HG02852 (cell line): ENCODE results near the gene SCRT2.

Experiments used
- ATAC-seq: cut with Tn5 transposase; IDR thresholded peaks from one replicate; pipeline ENCODE4 v1.9.1; 2021; ENCODE audit warnings: mild to moderate bottlenecking, moderate library complexity; ENCODE audit not compliant: unreplicated experiment

Gene SCRT2

GRCh38 chr20:672963-673602, 2.5 kb downstream of the SCRT2 start:
- no peak for ATAC-seq

- no peak for ATAC-seq
Observed at GRCh38 chr20:671252-672030, 4.2 kb downstream of the SCRT2 start.

GRCh38 chr20:669573-669972, 6.0 kb downstream of the SCRT2 start:
- no peak for ATAC-seq

- ATAC-seq: no peak
Observed at GRCh38 chr20:668638-669037, 7.0 kb downstream of the SCRT2 start.

- no peak for ATAC-seq
Observed at GRCh38 chr20:668050-668449, 7.6 kb downstream of the SCRT2 start.

GRCh38 chr20:667351-668034, 8.1 kb downstream of the SCRT2 start:
- no peak for ATAC-seq

- no peak for ATAC-seq
Observed at GRCh38 chr20:666877-667276, 8.7 kb downstream of the SCRT2 start.

- no peak for ATAC-seq
Observed at GRCh38 chr20:665276-665675, 10.3 kb downstream of the SCRT2 start.

- no peak for ATAC-seq
Observed at GRCh38 chr20:664576-664975, 11.0 kb downstream of the SCRT2 start.

- no peak for ATAC-seq
Observed at GRCh38 chr20:664151-664550, 11.5 kb downstream of the SCRT2 start.

- ATAC-seq: no peak
Observed at GRCh38 chr20:663315-664090, 12.1 kb downstream of the SCRT2 start.

- ATAC-seq: no peak
Observed at GRCh38 chr20:662277-663192, 13.1 kb downstream of the SCRT2 start.

GRCh38 chr20:661474-662270, 13.9 kb downstream of the SCRT2 start:
- no peak for ATAC-seq

- no peak for ATAC-seq
Observed at GRCh38 chr20:658731-659291, 16.8 kb downstream of the SCRT2 start.

- ATAC-seq: no peak
Observed at GRCh38 chr20:658202-658601, 17.4 kb downstream of the SCRT2 start.

GRCh38 chr20:655726-656624, 19.6 kb downstream of the SCRT2 start:
- no peak for ATAC-seq

- ATAC-seq: no peak
Observed at GRCh38 chr20:654417-654750, 21.2 kb downstream of the SCRT2 start.
